Activated CD8-positive, alpha-beta memory T cell treated with anti-CD3 and anti-CD28 coated beads, Interleukin-2, amount 10 ng/mL, durations not matched to agents 7 days and 5 days (primary cell): ENCODE measurements around the gene TNFAIP2. TPM values are rescaled to one million over a fixed set of nuclear protein-coding genes. Genes with fewer than 3 reads are reported as not detected.
"Not testable (repeated sequence)": the region's sequence is repeated elsewhere in the genome, so short reads cannot be mapped to it uniquely, and the experiment has no call there.

Experiments used
- ATAC-seq: fragments of 150-1000 bp; cut with Tn5 transposase; one replicate; pipeline ENCODE4 v1.10.0; 2021; ENCODE audit warnings: moderate library complexity
- CTCF ChIA-PET: fragments of 350-600 bp; sonication (Branson Sonifier 250); formaldehyde crosslinking; loops from one replicate; lab custom pipeline; 2021; ENCODE audit warnings: antibody characterized with exemption; lab: Charles Lee
- DNase-seq: peaks from one replicate; pipeline ENCODE4 v3.0.0-alpha.2; 2020
- H3K27ac Mint-ChIP-seq: one replicate; pipeline ENCODE4 v1.8.0; 2021; ENCODE audit warnings: mild to moderate bottlenecking, mixed read lengths
- H3K27me3 Mint-ChIP-seq: one replicate; pipeline ENCODE4 v1.8.0; 2021; ENCODE audit warnings: mixed read lengths
- H3K36me3 Mint-ChIP-seq: one replicate; pipeline ENCODE4 v1.8.0; 2021; ENCODE audit warnings: mild to moderate bottlenecking, mixed read lengths
- H3K4me1 Mint-ChIP-seq: one replicate; pipeline ENCODE4 v1.8.0; 2021; ENCODE audit warnings: mixed read lengths
- H3K4me3 Mint-ChIP-seq: one replicate; pipeline ENCODE4 v1.8.0; 2021; ENCODE audit warnings: mild to moderate bottlenecking, moderate library complexity, mixed read lengths
- H3K9me3 Mint-ChIP-seq: one replicate; pipeline ENCODE4 v1.8.0; 2022; ENCODE audit warnings: low read depth, mixed read lengths
- total RNA-seq, 2 experiments: library from RNA; stranded (reverse); gene quantifications; one replicate each; pipeline ENCODE4 v1.2.3, GENCODE V29; 2021

TNFAIP2 gene
- total RNA-seq, 2 experiments from 2014 or later, result 2.1 TPM; not detected in 1

GRCh38 chr14:103142026-103142425 lies 18.8 kb downstream of the TNFAIP2 start:
- Mint-ChIP-seq H3K4me3 (no peak overlapping the region), H3K27me3 (peaks cover 36% of the 10 kb centered on the region), H3K9me3 (no peaks in the 10 kb centered on the region), H3K4me1 (no peaks in the 10 kb centered on the region), H3K36me3 (no peaks in the 10 kb centered on the region), H3K27ac (no peak overlapping the region)
- CTCF ChIA-PET, result interaction anchor here (0.6 to 1.8 kb wide), 3 partner anchors 37 to 365 kb away, joined by 3 to 9 read pairs (median 3); no protein-coding TSS in a partner anchor
- ATAC-seq, result no peak
- no peak for DNase-seq

DNA sequence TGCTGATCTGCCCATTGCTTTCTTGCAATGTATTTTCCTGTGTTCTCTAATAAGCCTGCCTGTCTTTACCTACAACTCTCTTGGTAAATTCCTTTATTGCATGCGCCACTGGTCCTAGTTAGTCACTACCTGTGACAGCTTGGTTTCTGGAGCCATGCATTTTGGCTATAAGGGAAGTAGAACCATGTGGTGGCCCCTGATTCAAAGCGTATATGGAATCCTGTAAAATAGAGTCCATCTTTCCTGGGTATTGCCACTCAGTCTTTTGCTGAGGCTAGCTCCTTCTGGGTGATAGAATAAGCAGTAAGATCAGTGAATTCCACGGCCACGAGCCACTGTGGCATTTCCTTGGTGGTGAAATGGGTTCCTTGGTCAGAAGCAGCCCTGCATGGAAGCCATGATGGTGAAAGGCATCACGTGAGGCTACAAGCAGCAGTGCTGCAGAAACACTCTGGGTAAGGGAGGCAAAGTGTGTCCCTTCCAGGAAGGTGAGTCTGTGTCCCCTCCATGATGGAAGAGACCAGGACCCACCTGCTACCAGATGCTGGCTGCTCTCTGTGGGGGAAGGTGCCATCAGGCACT lies 19.6 kb downstream of the TNFAIP2 start:
- H3K36me3 Mint-ChIP-seq, result no peaks in the 10 kb centered on the region
- ATAC-seq (no peak), DNase-seq (no peak)
- no peaks in the 10 kb centered on the region for H3K4me1 Mint-ChIP-seq
- H3K9me3 Mint-ChIP-seq, result no peaks in the 10 kb centered on the region
- H3K27ac Mint-ChIP-seq, result no peak overlapping the region
- CTCF ChIA-PET, result interaction anchor here (0.8 to 1.8 kb wide), 2 partner anchors 38 to 43 kb away, joined by 3 to 9 read pairs; no protein-coding TSS in a partner anchor
- H3K4me3 Mint-ChIP-seq, result no peak overlapping the region
- peaks cover 38% of the 10 kb centered on the region for H3K27me3 Mint-ChIP-seq

DNA sequence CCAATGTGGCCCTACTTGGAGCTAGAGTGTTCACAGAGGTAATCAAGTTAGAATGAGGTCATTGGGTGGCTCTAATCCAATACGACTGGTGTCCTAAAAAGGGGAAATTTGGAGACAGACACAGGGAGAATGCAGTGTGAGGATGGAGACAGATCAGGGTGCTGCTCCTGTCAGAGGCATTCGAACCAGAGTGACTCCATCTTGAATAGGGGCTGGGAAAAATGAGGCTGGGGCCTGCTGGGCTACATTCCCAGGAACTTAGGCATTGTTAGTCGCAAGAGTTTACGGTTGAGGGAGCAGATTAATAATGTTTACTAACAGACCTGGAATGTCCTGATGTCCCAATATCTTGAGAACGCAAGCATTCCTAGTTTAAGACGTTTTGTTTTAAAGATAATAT lies 20.2 kb downstream of the TNFAIP2 start:
- H3K27me3 Mint-ChIP-seq, result peaks cover 38% of the 10 kb centered on the region
- H3K4me3 Mint-ChIP-seq, result no peak overlapping the region
- H3K36me3 Mint-ChIP-seq, result no peaks in the 10 kb centered on the region
- ATAC-seq (no peak), DNase-seq (no peak)
- H3K4me1 Mint-ChIP-seq, result no peaks in the 10 kb centered on the region
- CTCF ChIA-PET, result no interaction called here
- H3K9me3 Mint-ChIP-seq, result no peaks in the 10 kb centered on the region
- H3K27ac Mint-ChIP-seq, result no peak overlapping the region

- Mint-ChIP-seq H3K4me1 (no peaks in the 10 kb centered on the region), H3K4me3 (no peak overlapping the region), H3K36me3 (no peaks in the 10 kb centered on the region), H3K9me3 (no peaks in the 10 kb centered on the region), H3K27ac (no peak overlapping the region), H3K27me3 (peaks cover 40% of the 10 kb centered on the region)
- CTCF ChIA-PET, result no interaction called here
- DNase-seq (no peak), ATAC-seq (no peak)
Observed at GRCh38 chr14:103144085-103144484, 20.8 kb downstream of the TNFAIP2 start.

GRCh38 chr14:103146141-103146709 lies 23.0 kb downstream of the TNFAIP2 start:
- no peak overlapping the region for H3K4me3 Mint-ChIP-seq
- ATAC-seq (no peak), DNase-seq (no peak)
- peaks cover 36% of the 10 kb centered on the region for H3K27me3 Mint-ChIP-seq
- no peaks in the 10 kb centered on the region for H3K36me3 Mint-ChIP-seq
- no peaks in the 10 kb centered on the region for H3K4me1 Mint-ChIP-seq
- no peaks in the 10 kb centered on the region for H3K9me3 Mint-ChIP-seq
- CTCF ChIA-PET, result no interaction called here
- H3K27ac Mint-ChIP-seq, result no peak overlapping the region

DNA sequence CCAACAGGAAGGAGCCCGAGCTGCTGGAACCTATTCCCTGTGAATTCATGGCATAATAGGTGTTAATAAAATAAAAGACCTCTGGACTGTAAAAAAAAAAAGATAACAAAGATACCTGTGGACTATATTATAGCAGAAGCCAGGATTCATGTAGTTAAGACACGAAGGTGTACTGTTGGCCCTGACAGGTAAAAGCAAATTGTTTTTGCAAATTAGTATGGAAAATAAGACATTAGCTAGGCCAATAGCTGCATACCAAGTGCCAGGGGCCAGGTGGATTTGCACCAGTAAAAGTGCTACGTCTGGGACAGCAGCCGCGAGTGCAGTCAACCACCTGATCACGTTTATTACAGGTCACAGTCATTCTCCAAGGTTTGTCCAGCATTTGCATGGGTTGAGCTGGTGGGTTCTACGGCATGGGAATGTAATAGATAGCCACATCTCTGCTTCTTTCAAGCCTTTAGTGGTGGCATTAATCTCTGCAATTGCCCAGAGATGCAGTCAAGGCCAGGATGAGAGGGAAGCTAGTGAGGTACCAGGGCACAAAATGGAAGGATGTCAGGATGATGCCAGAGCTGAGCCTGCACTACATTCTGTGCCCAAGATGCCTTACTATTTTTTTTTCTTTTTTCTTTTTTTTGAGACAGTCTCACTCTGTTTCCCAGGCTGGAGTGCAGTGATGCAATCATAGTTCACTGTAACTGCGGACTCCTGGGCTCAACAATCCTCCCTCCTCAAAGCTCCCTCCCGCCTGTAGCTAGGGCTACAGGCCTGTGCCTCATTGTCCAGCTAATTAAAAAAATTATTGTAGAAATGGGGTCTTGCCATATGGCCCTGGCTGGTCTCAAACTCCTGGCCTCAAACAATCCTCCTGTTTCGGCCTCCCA lies 26.3 kb downstream of the TNFAIP2 start:
- Mint-ChIP-seq H3K27me3 (peaks cover 13% of the 10 kb centered on the region), H3K36me3 (no peaks in the 10 kb centered on the region), H3K9me3 (no peaks in the 10 kb centered on the region), H3K4me1 (no peaks in the 10 kb centered on the region), H3K4me3 (no peak overlapping the region), H3K27ac (no peak overlapping the region)
- CTCF ChIA-PET, result interaction anchor here (1.9 kb wide), 1 partner anchor 45 kb away, joined by 9 read pairs; no protein-coding TSS in a partner anchor
- DNase-seq, result no peak
- ATAC-seq, result no peak

GRCh38 chr14:103151270-103151945 lies 28.1 kb downstream of the TNFAIP2 start:
- CTCF ChIA-PET, result interaction anchor here (1.9 kb wide), 1 partner anchor 46 kb away, joined by 9 read pairs; no protein-coding TSS in a partner anchor
- DNase-seq (no peak), ATAC-seq (no peak)
- Mint-ChIP-seq H3K27me3 (peaks cover 11% of the 10 kb centered on the region), H3K4me3 (no peak overlapping the region), H3K36me3 (no peaks in the 10 kb centered on the region), H3K27ac (no peak overlapping the region), H3K4me1 (no peaks in the 10 kb centered on the region), H3K9me3 (no peaks in the 10 kb centered on the region)

GRCh38 chr14:103155010-103155409 lies 31.7 kb downstream of the TNFAIP2 start:
- peaks cover 7% of the 10 kb centered on the region for H3K27me3 Mint-ChIP-seq
- H3K4me1 Mint-ChIP-seq, result no peaks in the 10 kb centered on the region
- H3K27ac Mint-ChIP-seq, result no peak overlapping the region
- no peaks in the 10 kb centered on the region for H3K36me3 Mint-ChIP-seq
- no peak overlapping the region for H3K4me3 Mint-ChIP-seq
- ATAC-seq, result no peak
- no peak for DNase-seq
- CTCF ChIA-PET, result no interaction called here
- no peaks in the 10 kb centered on the region for H3K9me3 Mint-ChIP-seq

- H3K27me3 Mint-ChIP-seq, H3K4me3 Mint-ChIP-seq, H3K4me1 Mint-ChIP-seq, H3K9me3 Mint-ChIP-seq, CTCF ChIA-PET, ATAC-seq, H3K36me3 Mint-ChIP-seq, DNase-seq, H3K27ac Mint-ChIP-seq: not testable (repeated sequence)
Observed at GRCh38 chr14:103155416-103155815, 32.2 kb downstream of the TNFAIP2 start.

GRCh38 chr14:103155826-103156394 lies 32.6 kb downstream of the TNFAIP2 start:
- Mint-ChIP-seq H3K4me3 (no peak overlapping the region), H3K27ac (no peak overlapping the region), H3K36me3 (no peaks in the 10 kb centered on the region), H3K27me3 (peaks cover 4% of the 10 kb centered on the region), H3K4me1 (peaks cover 2% of the 10 kb centered on the region), H3K9me3 (no peaks in the 10 kb centered on the region)
- DNase-seq, result no peak
- CTCF ChIA-PET, result no interaction called here
- no peak for ATAC-seq

- H3K9me3 Mint-ChIP-seq, result no peaks in the 10 kb centered on the region
- H3K27ac Mint-ChIP-seq, result no peak overlapping the region
- no peak overlapping the region for H3K4me3 Mint-ChIP-seq
- CTCF ChIA-PET, result interaction anchor here (0.9 kb wide), 1 partner anchor 52 kb away, joined by 4 read pairs; no protein-coding TSS in a partner anchor
- DNase-seq (no peak), ATAC-seq (no peak)
- H3K4me1 Mint-ChIP-seq, result peaks cover 3% of the 10 kb centered on the region
- no peaks in the 10 kb centered on the region for H3K27me3 Mint-ChIP-seq
- H3K36me3 Mint-ChIP-seq, result no peaks in the 10 kb centered on the region
Observed at GRCh38 chr14:103156651-103157378, 33.6 kb downstream of the TNFAIP2 start.

DNA sequence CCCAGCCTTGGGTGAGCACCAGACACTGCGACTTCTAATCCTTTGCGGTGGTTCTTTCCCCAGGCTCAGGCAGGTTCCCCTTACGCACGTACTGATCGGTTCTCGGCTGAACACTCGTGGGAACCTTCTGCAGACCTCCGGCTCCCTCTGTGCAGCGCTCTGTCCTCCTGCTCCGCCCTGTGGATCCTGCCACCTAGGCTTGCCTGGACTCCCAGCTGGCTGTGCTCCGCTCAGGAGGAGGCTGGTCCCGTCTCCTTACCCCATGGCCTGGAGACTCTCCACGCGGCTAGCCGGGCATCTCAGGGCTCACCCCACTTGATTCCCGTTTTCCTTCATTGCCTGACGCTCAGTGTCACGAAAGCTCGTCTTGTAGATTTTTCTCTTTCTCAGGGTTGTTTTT lies 34.7 kb downstream of the TNFAIP2 start:
- H3K4me3 Mint-ChIP-seq, result no peak overlapping the region
- no peaks in the 10 kb centered on the region for H3K36me3 Mint-ChIP-seq
- ATAC-seq, result no peak
- no peak for DNase-seq
- no peaks in the 10 kb centered on the region for H3K9me3 Mint-ChIP-seq
- peaks cover 4% of the 10 kb centered on the region for H3K27me3 Mint-ChIP-seq
- peaks cover 3% of the 10 kb centered on the region for H3K4me1 Mint-ChIP-seq
- CTCF ChIA-PET, result no interaction called here
- no peak overlapping the region for H3K27ac Mint-ChIP-seq
